CD4-positive, alpha-beta T cell treated with Interleukin-17A for 1 hour (primary cell): ENCODE measurements around the gene OPN3.
A peak's percentile ranks its signal among the peaks of the same experiment; 100 is the strongest.
"Not testable (repeated sequence)": the region's sequence is repeated elsewhere in the genome, so short reads cannot be mapped to it uniquely, and the experiment has no call there.

Experiments used
- DNase-seq: peaks from one replicate; pipeline ENCODE4 v3.0.0-alpha.2; 2020

The OPN3 gene, protein sequence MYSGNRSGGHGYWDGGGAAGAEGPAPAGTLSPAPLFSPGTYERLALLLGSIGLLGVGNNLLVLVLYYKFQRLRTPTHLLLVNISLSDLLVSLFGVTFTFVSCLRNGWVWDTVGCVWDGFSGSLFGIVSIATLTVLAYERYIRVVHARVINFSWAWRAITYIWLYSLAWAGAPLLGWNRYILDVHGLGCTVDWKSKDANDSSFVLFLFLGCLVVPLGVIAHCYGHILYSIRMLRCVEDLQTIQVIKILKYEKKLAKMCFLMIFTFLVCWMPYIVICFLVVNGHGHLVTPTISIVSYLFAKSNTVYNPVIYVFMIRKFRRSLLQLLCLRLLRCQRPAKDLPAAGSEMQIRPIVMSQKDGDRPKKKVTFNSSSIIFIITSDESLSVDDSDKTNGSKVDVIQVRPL

GRCh38 chr1:241640149-241640866 is at the start of gene OPN3, which contains the start of gene CHML:
Gene OPN3 (minus strand): TSS chr1:241640369. CDS start chr1:241640254, 115 bp downstream.
Gene CHML (minus strand): TSS chr1:241640369. CDS start chr1:241635766, 4,603 bp downstream.
- peak; percentile 92 for DNase-seq

DNA sequence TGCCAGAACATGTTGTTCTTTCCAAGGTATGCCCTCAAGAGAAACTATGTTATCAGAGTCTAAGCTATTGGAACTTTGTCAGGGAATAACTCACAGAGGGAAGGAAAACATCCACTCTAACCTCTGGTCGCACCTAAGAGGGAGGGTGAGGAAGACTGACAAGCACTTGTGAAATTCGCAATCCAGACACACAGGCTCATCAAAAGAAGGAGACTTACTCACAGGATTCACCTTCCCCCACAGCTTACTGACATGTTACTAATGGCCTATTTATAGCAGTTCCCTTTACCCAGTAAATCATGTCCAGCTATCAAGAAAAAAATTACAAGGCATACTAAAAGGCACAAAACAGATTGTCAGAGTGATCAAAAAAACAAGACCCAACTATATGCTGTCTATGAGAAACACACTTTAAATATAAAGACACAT is 48.8 kb upstream of the OPN3 start:
- DNase-seq = no peak

- DNase-seq = no peak
Measured at GRCh38 chr1:241684108-241684507, 43.9 kb upstream of the OPN3 start.

GRCh38 chr1:241682921-241683320 is 42.8 kb upstream of the OPN3 start:
- DNase-seq = no peak

- not testable (repeated sequence) for DNase-seq
Measured at GRCh38 chr1:241681861-241682448, 41.8 kb upstream of the OPN3 start.

- DNase-seq = no peak
Measured at GRCh38 chr1:241679961-241680360, 39.8 kb upstream of the OPN3 start.

DNA sequence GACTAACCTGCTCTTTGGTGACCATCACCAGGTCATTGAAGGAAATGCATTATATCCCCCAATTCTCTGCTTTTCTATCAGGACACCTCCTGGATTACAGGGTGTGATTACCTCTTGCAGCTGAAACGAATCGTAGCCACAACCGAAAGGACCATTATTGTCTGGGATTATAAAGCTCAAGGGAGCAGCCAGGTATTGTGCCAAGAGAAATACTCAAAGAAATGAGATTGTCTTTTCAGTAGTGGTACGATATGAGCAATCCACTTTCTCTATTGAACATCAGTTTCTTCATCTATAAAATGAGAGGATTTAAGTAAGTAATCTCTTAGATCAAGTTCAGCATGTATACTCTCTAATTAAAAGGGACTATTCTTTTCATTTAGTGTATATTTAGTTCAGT is 39.2 kb upstream of the OPN3 start:
- DNase-seq = no peak

DNA sequence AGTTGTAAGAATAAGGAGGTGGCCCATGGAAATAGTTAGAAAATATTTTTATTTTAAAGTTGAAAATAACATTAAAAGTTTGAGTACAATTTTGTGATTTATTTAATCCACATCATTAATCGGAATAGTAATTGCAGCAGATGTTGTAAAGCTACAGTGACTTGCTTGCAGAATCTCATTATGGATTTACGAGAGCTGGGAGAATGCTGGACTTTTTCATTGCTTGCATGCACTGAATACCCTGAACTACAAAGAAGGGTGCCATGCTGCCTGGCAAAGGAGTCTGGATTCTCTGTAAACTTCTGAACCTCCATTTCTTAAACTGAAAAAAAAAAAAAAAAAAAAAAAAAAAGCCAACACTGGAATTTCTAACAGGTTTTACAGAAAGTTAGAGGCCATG is 38.4 kb upstream of the OPN3 start:
- DNase-seq = no peak

GRCh38 chr1:241677201-241677600 is 37.0 kb upstream of the OPN3 start:
- DNase-seq = peak; percentile 70

DNA sequence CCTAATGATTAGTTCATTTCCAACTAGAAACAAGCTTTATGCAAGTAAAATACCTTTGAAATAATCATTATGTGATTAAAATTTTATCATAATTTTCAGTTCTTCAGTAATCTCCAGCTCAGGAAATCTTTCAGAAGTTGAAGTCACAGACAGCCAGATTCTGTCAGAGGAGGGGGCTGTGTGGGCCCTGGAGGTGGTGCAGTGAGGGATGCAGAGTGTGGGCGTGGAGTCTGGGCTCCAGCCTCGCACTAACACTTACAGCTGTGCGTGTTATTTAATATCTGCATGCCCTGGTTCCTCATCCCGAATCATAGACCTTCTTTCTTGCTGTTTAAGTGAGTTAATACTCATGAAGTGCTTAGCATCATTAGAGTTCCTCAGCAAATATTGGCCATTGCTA is 35.8 kb upstream of the OPN3 start:
- no peak for DNase-seq

- no peak for DNase-seq
Measured at GRCh38 chr1:241674805-241675384, 34.7 kb upstream of the OPN3 start.

DNA sequence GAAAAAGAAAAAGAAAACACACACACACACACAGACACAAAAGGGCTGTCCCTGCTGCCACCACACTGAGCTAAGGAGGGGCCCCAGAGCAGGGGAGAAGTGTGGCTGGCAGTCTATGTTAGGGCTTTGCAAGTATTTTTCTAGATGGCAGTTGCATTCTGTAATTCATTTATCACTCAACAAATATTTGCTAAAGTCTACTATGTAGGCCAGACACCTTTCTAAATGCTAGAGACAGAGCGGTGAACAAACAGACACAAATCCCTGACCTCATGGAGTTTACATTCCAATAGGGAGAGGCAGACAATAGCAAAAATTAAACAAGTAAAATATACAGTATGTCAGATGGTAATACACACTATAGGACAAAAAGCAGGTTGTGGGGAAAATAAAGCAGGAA is 32.1 kb upstream of the OPN3 start:
- no peak for DNase-seq

GRCh38 chr1:241666419-241666818 is 26.2 kb upstream of the OPN3 start:
- DNase-seq = no peak

DNA sequence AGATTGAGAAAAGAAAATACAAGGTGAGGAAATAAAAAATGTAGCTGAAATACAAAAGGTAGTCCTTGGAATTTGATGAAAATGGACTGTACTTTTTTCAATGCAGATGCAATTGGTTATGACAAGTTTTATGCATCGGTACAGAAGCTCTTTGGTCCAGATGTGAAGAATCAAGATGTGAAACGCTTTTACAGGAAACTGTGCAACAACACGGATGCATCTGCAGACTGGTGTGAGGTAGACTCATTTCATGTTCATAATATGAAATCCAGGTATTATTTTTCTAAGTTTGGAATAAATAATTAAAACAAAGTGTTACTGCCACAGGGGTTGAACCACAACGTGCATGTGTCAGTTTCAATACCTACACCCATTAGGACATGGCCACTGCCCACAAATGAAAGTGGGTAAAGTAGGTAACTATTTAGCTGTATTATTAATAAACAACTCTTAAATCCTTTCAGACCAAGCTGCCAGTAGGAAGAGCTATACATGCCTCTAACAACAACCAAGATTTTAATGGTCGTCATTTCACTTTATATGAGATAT is 20.3 kb upstream of the OPN3 start:
- DNase-seq = no peak

DNA sequence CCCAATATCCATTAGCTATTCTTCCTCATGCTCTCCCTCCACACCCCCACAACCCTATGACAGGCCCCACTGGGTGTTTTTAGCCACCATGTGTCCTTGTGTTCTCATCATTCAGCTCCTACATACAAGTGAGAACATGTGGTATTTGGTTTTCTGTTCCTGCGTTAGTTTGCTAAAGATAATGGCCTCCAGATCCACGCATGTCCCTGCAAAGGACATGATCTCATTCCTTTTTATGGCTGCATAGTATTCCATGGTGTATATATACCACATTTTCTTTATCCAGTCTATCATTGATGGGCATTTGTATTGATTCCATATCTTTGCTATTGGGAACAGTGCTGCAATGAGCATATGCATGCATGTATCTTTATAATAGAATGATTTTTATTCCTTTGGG is 18.8 kb upstream of the OPN3 start:
- not testable (repeated sequence) for DNase-seq

DNA sequence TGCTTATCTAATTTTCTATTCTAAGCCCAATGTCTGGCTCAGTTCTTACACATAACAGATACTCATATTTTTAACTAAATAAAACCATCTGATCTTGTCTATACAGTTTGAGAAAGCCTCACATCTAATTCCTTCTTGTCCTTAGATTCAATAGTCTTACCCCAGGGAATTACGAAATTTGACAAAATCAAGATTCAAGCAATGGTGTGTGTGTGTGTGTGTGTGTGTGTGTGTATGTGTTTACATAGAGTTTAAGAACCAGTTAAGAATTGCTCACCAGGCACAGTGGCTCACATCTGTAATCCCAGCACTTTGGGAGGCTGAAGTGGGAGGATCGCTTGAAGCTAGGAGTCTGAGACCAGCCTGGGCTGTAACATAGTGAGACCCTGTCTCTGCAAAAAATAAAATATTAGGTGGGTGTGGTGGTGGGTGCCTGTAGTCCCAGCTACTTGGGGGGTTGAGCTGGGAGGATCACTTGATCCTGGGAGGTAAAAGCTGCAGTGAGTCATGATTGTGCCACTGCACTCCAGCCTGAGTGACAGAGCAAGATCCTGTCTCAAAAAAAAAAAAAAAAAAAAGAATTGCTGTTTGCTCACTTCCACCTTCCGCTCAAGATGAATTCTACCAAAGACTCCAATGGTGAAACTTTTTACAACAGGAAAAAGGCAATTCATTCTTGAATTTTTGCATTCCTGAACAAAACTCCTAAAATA is 18.1 kb upstream of the OPN3 start:
- no peak for DNase-seq

DNA sequence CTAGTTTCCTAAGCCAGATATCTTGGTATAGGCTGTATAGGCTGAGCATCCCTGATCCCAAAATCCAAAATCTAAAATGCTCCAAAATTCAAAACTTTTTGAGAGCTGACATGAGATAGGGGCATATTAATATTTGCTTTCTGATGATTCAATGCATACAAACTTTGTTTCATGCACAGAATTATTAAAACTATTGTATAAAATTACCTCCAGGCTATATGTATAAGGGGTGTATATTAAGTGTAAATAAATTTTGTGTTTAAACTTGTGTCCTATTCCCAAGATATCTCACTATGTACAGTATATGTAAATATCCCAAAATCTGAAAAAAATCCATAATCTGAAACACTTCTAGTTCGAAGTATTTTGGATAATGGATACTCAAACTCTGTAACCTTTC is 14.5 kb upstream of the OPN3 start:
- DNase-seq = no peak

- no peak for DNase-seq
Measured at GRCh38 chr1:241654019-241654418, 13.8 kb upstream of the OPN3 start.

DNA sequence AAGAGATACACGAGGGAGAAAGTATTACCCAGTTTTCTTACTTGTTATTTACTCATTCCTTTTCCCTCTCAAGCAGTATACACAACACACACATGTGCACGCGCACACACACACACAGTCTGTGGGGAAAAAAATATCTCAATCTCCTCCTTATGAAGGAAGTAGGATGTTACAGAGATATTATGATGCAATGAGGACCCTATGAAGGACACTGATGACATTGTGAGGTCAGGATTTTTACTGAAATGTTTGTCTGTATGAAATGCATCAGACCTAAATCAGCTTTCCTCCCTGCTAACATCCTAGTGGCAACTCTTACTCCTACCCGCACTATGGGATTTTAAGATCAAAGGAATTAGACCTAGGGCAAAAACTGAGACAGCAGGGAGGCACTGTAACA is 11.8 kb upstream of the OPN3 start, which contains the start of gene WDR64:
Gene WDR64 (plus strand): TSS at position 270 of the 400 bp plus-strand sequence. CDS start 204 bp downstream, outside the sequence.
- no peak for DNase-seq

- DNase-seq = no peak
Measured at GRCh38 chr1:241648159-241648558, 8.0 kb upstream of the OPN3 start.

DNA sequence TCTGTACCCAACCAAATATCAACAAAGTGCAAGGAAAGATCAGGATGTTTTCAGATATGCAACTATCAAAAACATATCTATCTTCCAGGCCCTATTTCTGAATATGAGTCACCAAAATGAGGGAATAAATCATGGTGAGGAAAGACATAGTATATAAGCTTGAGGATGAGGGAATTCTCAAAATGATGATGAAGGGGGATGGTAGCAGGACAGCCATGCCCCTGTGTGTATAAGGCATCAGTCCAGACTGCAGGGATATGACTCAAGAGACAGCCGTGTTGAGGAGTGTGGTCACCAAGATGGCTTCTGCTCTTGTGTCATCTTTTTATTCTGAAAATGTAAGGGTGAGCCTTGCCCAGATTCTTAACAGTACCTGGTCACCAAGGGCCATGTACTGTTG is 7.5 kb upstream of the OPN3 start:
- no peak for DNase-seq

DNA sequence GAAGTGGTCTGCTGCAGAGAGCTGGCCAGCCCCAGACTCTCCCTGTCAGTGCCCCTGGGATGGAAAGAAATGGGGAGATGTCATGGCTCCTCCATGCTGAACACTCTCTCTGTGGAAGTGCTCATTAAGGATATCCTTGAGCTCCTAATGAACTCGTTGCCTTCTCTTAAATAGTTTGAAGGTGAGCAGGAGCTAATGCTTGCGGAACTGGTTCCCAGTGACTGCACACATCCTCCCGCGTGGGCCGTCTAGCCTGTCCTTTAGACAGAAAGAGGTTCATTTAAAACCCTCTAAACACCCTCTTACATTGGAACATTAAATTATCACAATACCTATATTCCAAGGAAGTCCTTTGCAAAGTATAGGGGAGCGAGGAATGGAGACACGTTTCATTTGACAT is 6.0 kb upstream of the OPN3 start:
- DNase-seq = no peak
